ENCODE measurements around the gene ZCCHC24. TPM values are rescaled to one million over a fixed set of nuclear protein-coding genes. Genes with fewer than 3 reads are reported as not detected.

The ZCCHC24 gene
- total and polyA plus RNA-seq, 2 of the 8 experiments (the other 6 are each of a cell fraction or from before 2014, with no cell fraction given), result 3.9 to 6.9 TPM

DNA sequence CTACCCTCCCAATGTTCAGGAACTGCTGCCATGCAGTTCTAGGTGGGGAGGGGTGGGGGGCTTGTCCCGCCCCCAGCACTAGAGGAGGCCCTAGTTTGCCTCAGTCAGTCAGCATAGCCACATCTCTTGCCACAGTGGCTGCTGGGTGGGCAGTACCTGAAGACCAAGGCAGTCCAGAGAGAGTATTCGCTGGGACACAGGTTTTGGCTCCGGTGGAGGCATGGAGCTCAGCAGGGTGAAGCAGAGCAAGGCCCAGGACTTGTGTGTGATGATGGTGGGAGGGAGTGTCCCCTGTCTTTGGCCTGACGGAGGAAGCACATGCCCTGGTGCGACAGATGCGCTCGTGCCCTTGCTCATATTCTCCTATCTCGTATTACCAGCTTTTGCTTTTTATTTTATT, 24.7 kb upstream of the ZCCHC24 start (continued):
- TF ChIP-seq, protein P1, sequence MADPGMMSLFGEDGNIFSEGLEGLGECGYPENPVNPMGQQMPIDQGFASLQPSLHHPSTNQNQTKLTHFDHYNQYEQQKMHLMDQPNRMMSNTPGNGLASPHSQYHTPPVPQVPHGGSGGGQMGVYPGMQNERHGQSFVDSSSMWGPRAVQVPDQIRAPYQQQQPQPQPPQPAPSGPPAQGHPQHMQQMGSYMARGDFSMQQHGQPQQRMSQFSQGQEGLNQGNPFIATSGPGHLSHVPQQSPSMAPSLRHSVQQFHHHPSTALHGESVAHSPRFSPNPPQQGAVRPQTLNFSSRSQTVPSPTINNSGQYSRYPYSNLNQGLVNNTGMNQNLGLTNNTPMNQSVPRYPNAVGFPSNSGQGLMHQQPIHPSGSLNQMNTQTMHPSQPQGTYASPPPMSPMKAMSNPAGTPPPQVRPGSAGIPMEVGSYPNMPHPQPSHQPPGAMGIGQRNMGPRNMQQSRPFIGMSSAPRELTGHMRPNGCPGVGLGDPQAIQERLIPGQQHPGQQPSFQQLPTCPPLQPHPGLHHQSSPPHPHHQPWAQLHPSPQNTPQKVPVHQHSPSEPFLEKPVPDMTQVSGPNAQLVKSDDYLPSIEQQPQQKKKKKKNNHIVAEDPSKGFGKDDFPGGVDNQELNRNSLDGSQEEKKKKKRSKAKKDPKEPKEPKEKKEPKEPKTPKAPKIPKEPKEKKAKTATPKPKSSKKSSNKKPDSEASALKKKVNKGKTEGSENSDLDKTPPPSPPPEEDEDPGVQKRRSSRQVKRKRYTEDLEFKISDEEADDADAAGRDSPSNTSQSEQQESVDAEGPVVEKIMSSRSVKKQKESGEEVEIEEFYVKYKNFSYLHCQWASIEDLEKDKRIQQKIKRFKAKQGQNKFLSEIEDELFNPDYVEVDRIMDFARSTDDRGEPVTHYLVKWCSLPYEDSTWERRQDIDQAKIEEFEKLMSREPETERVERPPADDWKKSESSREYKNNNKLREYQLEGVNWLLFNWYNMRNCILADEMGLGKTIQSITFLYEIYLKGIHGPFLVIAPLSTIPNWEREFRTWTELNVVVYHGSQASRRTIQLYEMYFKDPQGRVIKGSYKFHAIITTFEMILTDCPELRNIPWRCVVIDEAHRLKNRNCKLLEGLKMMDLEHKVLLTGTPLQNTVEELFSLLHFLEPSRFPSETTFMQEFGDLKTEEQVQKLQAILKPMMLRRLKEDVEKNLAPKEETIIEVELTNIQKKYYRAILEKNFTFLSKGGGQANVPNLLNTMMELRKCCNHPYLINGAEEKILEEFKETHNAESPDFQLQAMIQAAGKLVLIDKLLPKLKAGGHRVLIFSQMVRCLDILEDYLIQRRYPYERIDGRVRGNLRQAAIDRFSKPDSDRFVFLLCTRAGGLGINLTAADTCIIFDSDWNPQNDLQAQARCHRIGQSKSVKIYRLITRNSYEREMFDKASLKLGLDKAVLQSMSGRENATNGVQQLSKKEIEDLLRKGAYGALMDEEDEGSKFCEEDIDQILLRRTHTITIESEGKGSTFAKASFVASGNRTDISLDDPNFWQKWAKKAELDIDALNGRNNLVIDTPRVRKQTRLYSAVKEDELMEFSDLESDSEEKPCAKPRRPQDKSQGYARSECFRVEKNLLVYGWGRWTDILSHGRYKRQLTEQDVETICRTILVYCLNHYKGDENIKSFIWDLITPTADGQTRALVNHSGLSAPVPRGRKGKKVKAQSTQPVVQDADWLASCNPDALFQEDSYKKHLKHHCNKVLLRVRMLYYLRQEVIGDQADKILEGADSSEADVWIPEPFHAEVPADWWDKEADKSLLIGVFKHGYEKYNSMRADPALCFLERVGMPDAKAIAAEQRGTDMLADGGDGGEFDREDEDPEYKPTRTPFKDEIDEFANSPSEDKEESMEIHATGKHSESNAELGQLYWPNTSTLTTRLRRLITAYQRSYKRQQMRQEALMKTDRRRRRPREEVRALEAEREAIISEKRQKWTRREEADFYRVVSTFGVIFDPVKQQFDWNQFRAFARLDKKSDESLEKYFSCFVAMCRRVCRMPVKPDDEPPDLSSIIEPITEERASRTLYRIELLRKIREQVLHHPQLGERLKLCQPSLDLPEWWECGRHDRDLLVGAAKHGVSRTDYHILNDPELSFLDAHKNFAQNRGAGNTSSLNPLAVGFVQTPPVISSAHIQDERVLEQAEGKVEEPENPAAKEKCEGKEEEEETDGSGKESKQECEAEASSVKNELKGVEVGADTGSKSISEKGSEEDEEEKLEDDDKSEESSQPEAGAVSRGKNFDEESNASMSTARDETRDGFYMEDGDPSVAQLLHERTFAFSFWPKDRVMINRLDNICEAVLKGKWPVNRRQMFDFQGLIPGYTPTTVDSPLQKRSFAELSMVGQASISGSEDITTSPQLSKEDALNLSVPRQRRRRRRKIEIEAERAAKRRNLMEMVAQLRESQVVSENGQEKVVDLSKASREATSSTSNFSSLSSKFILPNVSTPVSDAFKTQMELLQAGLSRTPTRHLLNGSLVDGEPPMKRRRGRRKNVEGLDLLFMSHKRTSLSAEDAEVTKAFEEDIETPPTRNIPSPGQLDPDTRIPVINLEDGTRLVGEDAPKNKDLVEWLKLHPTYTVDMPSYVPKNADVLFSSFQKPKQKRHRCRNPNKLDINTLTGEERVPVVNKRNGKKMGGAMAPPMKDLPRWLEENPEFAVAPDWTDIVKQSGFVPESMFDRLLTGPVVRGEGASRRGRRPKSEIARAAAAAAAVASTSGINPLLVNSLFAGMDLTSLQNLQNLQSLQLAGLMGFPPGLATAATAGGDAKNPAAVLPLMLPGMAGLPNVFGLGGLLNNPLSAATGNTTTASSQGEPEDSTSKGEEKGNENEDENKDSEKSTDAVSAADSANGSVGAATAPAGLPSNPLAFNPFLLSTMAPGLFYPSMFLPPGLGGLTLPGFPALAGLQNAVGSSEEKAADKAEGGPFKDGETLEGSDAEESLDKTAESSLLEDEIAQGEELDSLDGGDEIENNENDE (IDR thresholded peaks at IDR 0.05; ENCODE audit: insufficient replicate concordance, low read length), result no peak
- TF ChIP-seq BACH1 (IDR thresholded peaks at IDR 0.05; ENCODE audit: low read length), result no peak
